SH-SY5Y (cell line): ENCODE measurements around the gene KPNA3.

Experiments
- GATA2 ChIP-seq: IDR thresholded peaks from 2 replicates; pipeline ENCODE4 v1.6.1; 2011; ENCODE audit warnings: mild to moderate bottlenecking, low read depth, low read length
- GATA3 ChIP-seq: IDR thresholded peaks from 2 replicates; pipeline ENCODE4 v1.6.1; 2011; ENCODE audit warnings: low read depth, mild to moderate bottlenecking, low read length, moderate library complexity

DNA sequence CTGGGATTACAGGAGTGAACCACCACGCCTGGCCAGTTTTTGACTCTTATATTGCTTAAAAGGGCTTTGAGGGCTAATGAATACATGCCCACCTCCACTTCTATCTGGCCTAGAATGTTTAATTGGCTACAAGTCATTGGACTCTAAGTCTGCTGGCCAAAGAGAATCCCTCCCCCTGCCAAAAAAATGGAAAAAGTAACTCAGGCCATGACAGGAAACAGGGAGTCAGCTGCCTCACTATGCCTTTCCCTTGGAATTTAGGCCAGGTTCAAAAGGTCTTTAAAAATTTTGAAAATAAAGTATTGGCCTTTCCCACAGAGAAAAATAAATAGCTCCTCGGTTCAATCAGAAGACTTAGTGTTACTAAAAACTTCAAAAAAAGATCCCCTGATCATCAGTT is 34.9 kb upstream of the KPNA3 start:
- TF ChIP-seq GATA2 (no peak), GATA3 (no peak)
